ENCODE results near the gene AKNA. TPM values are rescaled to one million over a fixed set of nuclear protein-coding genes. Genes with fewer than 3 reads are reported as not detected.
"Not testable (repeated sequence)": the region's sequence is repeated elsewhere in the genome, so short reads cannot be mapped to it uniquely, and the experiment has no call there.

Gene AKNA
- total and polyA plus RNA-seq, 2 of the 8 experiments (the other 6 are each of a cell fraction or from before 2014, with no cell fraction given), result 21.0 to 27.4 TPM

DNA sequence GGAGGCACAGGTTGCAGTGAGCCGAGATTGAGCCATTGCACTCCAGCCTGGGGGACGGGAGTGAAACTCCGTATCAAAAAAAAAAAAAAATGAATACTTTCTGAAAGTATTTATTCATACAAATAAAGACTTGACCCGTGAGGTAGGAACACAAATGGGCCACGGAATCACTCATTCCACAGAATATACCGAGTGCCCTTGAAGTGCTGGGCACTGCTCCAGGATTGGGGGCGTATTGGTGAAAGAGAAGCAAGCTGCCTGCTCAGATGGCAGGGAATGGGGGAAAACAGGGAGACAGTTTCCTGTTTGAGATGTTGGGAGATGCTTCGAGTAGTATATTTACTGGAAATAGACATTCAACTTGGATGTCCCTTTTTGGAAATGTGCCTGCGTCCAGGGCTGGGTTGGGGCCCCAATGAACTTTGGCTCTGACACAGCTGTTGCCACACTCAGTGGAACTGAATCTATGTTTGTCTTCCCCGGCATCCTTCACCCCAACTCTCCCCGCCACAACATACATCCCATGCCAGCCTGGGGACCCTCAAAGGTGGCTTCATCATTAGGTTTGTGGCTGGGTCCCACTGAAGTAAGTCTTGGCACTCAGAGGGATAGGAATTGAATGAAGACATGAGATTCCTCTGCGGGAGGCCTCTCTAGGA is 65.5 kb downstream of the AKNA start:
- H3K27me3 ChIP-seq (replicated peaks in 1 of 4; ENCODE audit: control insufficient read depth in 3 of 4, extremely low read depth in 1 of 4, insufficient read depth in 3 of 4, low read length in 3 of 4); H3K4me3 ChIP-seq (ENCODE audit: extremely low read depth in 1 of 4, insufficient read depth in 2 of 4, low read depth in 3 of 4, low read length in 4 of 4); H4K20me1 ChIP-seq (replicated peaks in 1 of 2; ENCODE audit: control insufficient read depth in 1 of 2, insufficient read depth in 2 of 2, low read length in 2 of 2); H3K79me2 ChIP-seq (ENCODE audit: control insufficient read depth in 1 of 2, insufficient read depth in 2 of 2, low read length in 2 of 2); H3K9ac ChIP-seq (replicated peaks in 1 of 4; ENCODE audit: extremely low read depth in 1 of 4, low read depth in 3 of 4, low read length in 3 of 4); H3K4ac ChIP-seq (replicated peaks; ENCODE audit: insufficient read length, low read depth, low read length); H4K91ac ChIP-seq (replicated peaks; ENCODE audit: insufficient read length, low read length); H3K4me2 ChIP-seq (ENCODE audit: insufficient read depth in 1 of 2, low read depth in 2 of 2, low read length in 2 of 2); H2BK15ac ChIP-seq (ENCODE audit: low read length); H3K56ac ChIP-seq (replicated peaks; ENCODE audit: insufficient read length, low read depth, low read length); DNase-seq (ENCODE audit: low read depth in 1 of 2, low spot score in 2 of 2); H3K9me3 ChIP-seq (ENCODE audit: insufficient read depth in 2 of 2, low read depth in 1 of 2, low read length in 1 of 2); H3K23ac ChIP-seq (ENCODE audit: insufficient read length); H3K18ac ChIP-seq (ENCODE audit: extremely low read depth, low read length); H3K4me1 ChIP-seq (replicated peaks in 1 of 4; ENCODE audit: control insufficient read depth in 3 of 4, insufficient read depth in 4 of 4, low read length in 3 of 4); H3K14ac ChIP-seq (ENCODE audit: insufficient read length); H3K23me2 ChIP-seq (ENCODE audit: low read depth, low read length); H2BK12ac ChIP-seq (ENCODE audit: low read depth, low read length); H4K8ac ChIP-seq (ENCODE audit: extremely low read depth, insufficient read depth, low read length); H2BK120ac ChIP-seq (replicated peaks; ENCODE audit: low read depth, low read length); H4K5ac ChIP-seq (ENCODE audit: insufficient read length, low read depth, low read length); H3K36me3 ChIP-seq (ENCODE audit: control insufficient read depth in 2 of 4, insufficient read depth in 4 of 4, low read length in 3 of 4); FAIRE-seq; POLR2A ChIA-PET (ENCODE audit: partially characterized antibody); H3K79me1 ChIP-seq (ENCODE audit: low read depth, low read length); H2BK20ac ChIP-seq (ENCODE audit: low read length); H2BK5ac ChIP-seq (ENCODE audit: low read depth, low read length); H2AK5ac ChIP-seq (ENCODE audit: low read depth, low read length); H2AFZ ChIP-seq (ENCODE audit: low read length); H3K27ac ChIP-seq (ENCODE audit: low read depth, low read length): not testable (repeated sequence)
- CTCF ChIA-PET (ENCODE audit: partially characterized antibody), result interaction anchor here (1.1 kb wide), 1 partner anchor 15 kb away, joined by 3 read pairs; no protein-coding TSS in a partner anchor
- WGBS, 2 experiments (ENCODE audit: extremely low coverage in 1 of 2, insufficient coverage in 1 of 2, insufficient read length in 1 of 2, insufficient replicate concordance in 2 of 2, low coverage in 1 of 2, low lambda C conversion rate in 2 of 2, missing lambda C conversion rate in 1 of 2), result 87% methylated on average over 11 of the region's 12 CpGs; no CpG with 5 or more reads in 1 of the 2 experiments
